ENCODE results near the gene NCR1.

DNA sequence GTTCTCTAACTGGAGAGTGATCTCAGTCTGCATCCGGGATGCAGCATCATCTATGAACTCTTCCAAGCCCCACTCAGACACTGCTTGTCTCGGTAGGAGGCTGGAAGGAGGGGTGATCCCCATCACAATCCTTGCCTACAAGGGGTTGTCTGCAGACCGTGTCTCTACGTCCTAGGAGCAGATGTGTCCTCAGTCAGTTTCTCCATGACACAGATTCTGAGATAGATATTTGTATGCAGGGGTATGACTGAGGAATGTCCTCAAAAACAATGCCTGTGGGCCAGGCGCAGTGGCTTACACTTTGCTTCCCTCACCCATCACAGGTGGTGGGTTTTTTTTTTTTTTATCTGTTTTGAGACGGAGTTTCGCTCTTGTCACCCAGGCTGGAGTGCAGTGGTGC lies 871 bp downstream of the NCR1 start:
- TF ChIP-seq, protein P1, sequence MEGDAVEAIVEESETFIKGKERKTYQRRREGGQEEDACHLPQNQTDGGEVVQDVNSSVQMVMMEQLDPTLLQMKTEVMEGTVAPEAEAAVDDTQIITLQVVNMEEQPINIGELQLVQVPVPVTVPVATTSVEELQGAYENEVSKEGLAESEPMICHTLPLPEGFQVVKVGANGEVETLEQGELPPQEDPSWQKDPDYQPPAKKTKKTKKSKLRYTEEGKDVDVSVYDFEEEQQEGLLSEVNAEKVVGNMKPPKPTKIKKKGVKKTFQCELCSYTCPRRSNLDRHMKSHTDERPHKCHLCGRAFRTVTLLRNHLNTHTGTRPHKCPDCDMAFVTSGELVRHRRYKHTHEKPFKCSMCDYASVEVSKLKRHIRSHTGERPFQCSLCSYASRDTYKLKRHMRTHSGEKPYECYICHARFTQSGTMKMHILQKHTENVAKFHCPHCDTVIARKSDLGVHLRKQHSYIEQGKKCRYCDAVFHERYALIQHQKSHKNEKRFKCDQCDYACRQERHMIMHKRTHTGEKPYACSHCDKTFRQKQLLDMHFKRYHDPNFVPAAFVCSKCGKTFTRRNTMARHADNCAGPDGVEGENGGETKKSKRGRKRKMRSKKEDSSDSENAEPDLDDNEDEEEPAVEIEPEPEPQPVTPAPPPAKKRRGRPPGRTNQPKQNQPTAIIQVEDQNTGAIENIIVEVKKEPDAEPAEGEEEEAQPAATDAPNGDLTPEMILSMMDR (conservative IDR thresholded peaks at IDR 0.05), result no peak
- no peak for TF ChIP-seq EZH2 (IDR thresholded peaks at IDR 0.05; ENCODE audit: low read depth)

Measured in PC-9 (cell line).